AG04450 (cell line): ENCODE results near the gene CHRNA5. TPM values are rescaled to one million over a fixed set of nuclear protein-coding genes. Genes with fewer than 3 reads are reported as not detected.

Experiments used
- CTCF ChIA-PET: fragments of 300-600, 350-600 bp; formaldehyde crosslinking; extraction: SDS; loops from one replicate; lab custom pipeline; 2022; ENCODE audit warnings: antibody characterized with exemption, inconsistent platforms; lab: Charles Lee
- POLR2A ChIA-PET: fragments of 350-600 bp; formaldehyde crosslinking; extraction: SDS; loops from one replicate; lab custom pipeline; 2021; ENCODE audit warnings: antibody characterized with exemption, inconsistent platforms; lab: Yijun Ruan, JAX
- DNase-seq: peaks from one replicate; pipeline ENCODE4 v3.0.0-alpha.2; 2011; ENCODE audit warnings: low read depth, low spot score
- H3K27ac ChIP-seq: one replicate; pipeline ENCODE4 v1.5.1; 2012; ENCODE audit warnings: low read depth, low read length, control low read depth
- H3K27me3 ChIP-seq: one replicate; pipeline ENCODE4 v1.6.0; 2012; ENCODE audit warnings: low read length; ENCODE audit not compliant: control insufficient read depth, insufficient read depth
- H3K4me3 ChIP-seq: 2 replicates; pipeline ENCODE4 v1.5.1; 2011; ENCODE audit warnings: mild to moderate bottlenecking, low read depth, low read length, control low read depth
- H3K9me3 ChIP-seq: 2 replicates; pipeline ENCODE4 v1.5.1; 2012; ENCODE audit warnings: low read length; ENCODE audit not compliant: control insufficient read depth, insufficient read depth
- CTCF ChIP-seq: IDR thresholded peaks from 2 replicates; pipeline ENCODE4 v1.5.1; 2011; ENCODE audit warnings: low read depth, low read length, control low read depth, inconsistent platforms
- polyA plus RNA-seq: library from polyadenylated mRNA; depleted of rRNA; stranded (reverse); fragments of >200 nt; gene quantifications from 2 replicates; pipeline ENCODE4 v1.2.3, GENCODE V29; 2011

The CHRNA5 gene
- polyA plus RNA-seq, 1 experiment = 5.2 TPM

- Histone ChIP-seq H3K9me3 (no peaks in the 10 kb centered on the region), H3K27me3 (peaks cover 5% of the 10 kb centered on the region), H3K27ac (no peak overlapping the region), H3K4me3 (no peak overlapping the region)
- no peak for TF ChIP-seq CTCF
- no peak for DNase-seq
- ChIA-PET CTCF (interaction anchor here (1.3 to 1.6 kb wide), 2 partner anchors 96 to 570 kb away, joined by 4 to 6 read pairs; no protein-coding TSS in a partner anchor), POLR2A (no interaction called here)
Measured at GRCh38 chr15:78614021-78614420, 48.7 kb downstream of the CHRNA5 start.

GRCh38 chr15:78615151-78615589, 49.9 kb downstream of the CHRNA5 start:
- H3K27me3 ChIP-seq = peaks cover 17% of the 10 kb centered on the region
- no peak overlapping the region for H3K4me3 ChIP-seq
- ChIA-PET POLR2A (interaction anchor here (0.7 kb wide), 1 partner anchor 139 kb away, joined by 4 read pairs; no protein-coding TSS in a partner anchor), CTCF (interaction anchor here (0.8 to 1.6 kb wide), 5 partner anchors 11 to 569 kb away, joined by 3 to 12 read pairs (median 4); no protein-coding TSS in a partner anchor)
- DNase-seq = no peak
- H3K27ac ChIP-seq = no peak overlapping the region
- H3K9me3 ChIP-seq = no peaks in the 10 kb centered on the region
- TF ChIP-seq CTCF = no peak

GRCh38 chr15:78616506-78616905, 51.2 kb downstream of the CHRNA5 start:
- POLR2A ChIA-PET = no interaction called here
- H3K27ac ChIP-seq = no peak overlapping the region
- CTCF ChIA-PET = interaction anchor here (0.8 to 1.5 kb wide), 2 partner anchors 23 to 93 kb away, joined by 3 to 4 read pairs; no protein-coding TSS in a partner anchor
- DNase-seq = no peak
- H3K9me3 ChIP-seq = no peaks in the 10 kb centered on the region
- peaks cover 20% of the 10 kb centered on the region for H3K27me3 ChIP-seq
- no peak for TF ChIP-seq CTCF
- no peak overlapping the region for H3K4me3 ChIP-seq

DNA sequence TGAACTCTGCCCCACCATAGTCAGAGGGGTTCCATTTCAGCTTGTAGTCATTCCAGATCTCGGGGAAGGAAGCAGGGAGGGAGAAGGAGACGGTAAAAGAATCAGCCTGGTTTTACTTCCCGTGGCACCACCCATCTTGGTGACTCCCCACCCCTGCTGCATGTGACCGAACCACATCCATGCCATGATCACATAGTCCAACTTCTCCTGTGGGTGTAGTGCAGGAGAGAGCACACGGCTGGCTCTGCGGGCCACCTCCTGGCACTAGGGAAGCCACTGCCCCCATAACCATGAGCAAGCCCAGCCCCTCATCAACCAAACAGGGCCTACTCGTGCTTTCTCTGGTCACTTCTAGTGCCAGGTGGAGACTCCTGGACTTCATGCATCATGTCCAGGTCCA, 51.8 kb downstream of the CHRNA5 start:
- DNase-seq = no peak
- ChIA-PET CTCF (no interaction called here), POLR2A (no interaction called here)
- H3K9me3 ChIP-seq = no peaks in the 10 kb centered on the region
- H3K27ac ChIP-seq = no peak overlapping the region
- peaks cover 20% of the 10 kb centered on the region for H3K27me3 ChIP-seq
- no peak for TF ChIP-seq CTCF
- H3K4me3 ChIP-seq = no peak overlapping the region

GRCh38 chr15:78617516-78617915, 52.2 kb downstream of the CHRNA5 start:
- Histone ChIP-seq H3K4me3 (no peak overlapping the region), H3K27ac (no peak overlapping the region), H3K9me3 (no peaks in the 10 kb centered on the region), H3K27me3 (peaks cover 22% of the 10 kb centered on the region)
- CTCF ChIA-PET = interaction anchor here (2.8 kb wide), 1 partner anchor 92 kb away, joined by 19 read pairs; no protein-coding TSS in a partner anchor
- TF ChIP-seq CTCF = no peak
- DNase-seq = no peak
- POLR2A ChIA-PET = no interaction called here
